GM12865 (cell line): Measurements from ENCODE around the gene CCM2.

Source experiments
- DNase-seq: peaks from one replicate; pipeline ENCODE4 v3.0.0; 2010; ENCODE audit warnings: low read depth
- H3K4me3 ChIP-seq: 2 replicates; pipeline ENCODE4 v1.5.1; 2011; ENCODE audit warnings: mild to moderate bottlenecking, low read depth, low read length, control low read depth
- TF ChIP-seq, protein P1 (sequence below): IDR thresholded peaks from 2 replicates; pipeline ENCODE4 v1.5.1; 2011; ENCODE audit warnings: low read length, control low read depth, low read depth, inconsistent platforms; ENCODE audit not compliant: insufficient read depth; ENCODE audit errors: missing control alignments

Gene CCM2

DNA sequence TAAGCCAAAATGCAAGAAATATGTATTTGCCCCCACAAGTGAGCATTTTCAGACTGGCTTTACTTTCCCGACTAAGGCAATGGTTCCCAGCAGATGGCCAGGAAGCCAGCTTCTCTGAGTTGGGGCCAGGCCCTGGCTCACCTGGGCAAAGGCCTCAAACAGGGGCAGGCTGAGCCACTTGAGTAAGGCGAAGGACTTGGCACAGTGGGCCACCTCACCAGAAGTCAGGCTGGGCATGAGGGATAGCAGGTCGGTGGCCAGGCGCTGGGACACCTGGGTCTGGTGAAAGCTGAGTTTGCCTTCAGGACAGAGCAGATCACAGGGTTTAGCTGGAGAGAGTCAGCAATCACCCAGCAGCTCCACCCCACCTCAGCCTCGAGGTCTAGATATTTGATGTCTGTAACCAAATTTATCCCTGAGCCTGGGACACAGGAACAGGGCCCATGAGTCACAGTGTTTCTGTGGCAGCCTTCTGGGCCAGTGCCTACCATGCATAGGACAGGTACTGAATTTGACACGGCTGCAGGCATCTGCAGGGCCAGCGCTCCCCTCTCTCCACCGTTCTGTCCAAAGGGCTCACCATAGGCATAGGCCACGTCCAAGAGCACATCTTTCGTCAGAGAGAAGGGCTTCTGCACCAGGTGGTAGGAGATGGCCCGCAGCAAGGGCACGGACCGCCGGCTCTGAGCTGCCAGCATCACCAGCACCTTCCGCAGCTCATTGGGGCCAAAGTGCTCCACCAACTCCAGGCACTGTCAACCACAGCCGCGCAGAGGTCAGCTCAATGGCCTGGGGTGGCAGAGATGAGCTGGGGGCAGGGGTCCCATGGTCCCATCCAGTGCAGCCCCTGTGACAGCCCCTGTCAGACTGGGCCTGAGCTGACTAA is 104.2 kb downstream of the CCM2 start:
- no peak overlapping the region for H3K4me3 ChIP-seq
- DNase-seq, result no peak
- TF ChIP-seq, protein P1, sequence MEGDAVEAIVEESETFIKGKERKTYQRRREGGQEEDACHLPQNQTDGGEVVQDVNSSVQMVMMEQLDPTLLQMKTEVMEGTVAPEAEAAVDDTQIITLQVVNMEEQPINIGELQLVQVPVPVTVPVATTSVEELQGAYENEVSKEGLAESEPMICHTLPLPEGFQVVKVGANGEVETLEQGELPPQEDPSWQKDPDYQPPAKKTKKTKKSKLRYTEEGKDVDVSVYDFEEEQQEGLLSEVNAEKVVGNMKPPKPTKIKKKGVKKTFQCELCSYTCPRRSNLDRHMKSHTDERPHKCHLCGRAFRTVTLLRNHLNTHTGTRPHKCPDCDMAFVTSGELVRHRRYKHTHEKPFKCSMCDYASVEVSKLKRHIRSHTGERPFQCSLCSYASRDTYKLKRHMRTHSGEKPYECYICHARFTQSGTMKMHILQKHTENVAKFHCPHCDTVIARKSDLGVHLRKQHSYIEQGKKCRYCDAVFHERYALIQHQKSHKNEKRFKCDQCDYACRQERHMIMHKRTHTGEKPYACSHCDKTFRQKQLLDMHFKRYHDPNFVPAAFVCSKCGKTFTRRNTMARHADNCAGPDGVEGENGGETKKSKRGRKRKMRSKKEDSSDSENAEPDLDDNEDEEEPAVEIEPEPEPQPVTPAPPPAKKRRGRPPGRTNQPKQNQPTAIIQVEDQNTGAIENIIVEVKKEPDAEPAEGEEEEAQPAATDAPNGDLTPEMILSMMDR, result no peak

DNA sequence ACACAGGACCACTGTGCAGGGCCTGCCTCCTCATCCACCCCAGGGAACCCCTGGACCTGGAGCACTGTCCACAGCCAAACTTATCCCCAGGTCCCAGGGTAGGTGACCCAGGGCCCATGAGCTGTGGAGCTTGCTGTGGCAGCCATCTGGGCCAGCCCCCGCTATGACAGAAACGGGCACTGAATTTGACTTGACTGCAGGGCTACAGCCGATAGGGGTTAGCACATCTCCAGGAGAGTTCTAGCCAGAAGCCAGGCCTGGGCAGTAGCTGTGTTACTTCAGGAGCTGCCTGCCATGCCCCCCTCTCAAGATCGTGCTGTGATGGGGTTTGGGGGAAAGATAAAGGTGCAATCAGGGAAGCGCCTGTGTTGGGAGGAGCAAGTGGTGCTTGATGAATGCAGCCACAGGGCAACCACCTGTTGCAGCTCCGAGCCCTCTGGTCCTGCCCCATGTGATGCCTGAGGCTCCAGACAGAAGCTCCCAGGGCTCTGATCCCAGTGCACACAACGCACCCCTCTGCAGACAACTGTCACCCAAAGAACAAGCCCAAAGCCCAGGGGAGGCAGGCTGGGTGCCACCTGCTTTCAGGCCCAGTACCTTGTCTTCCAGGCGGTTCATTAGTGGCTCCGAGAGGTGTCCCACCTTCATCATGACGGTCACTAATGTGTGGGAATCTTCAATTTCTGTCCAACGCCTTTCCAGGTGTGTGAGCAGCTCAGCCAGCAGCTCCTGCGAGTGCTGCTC is 105.0 kb downstream of the CCM2 start:
- no peak for DNase-seq
- no peak overlapping the region for H3K4me3 ChIP-seq
- TF ChIP-seq, protein P1, result no peak

DNA sequence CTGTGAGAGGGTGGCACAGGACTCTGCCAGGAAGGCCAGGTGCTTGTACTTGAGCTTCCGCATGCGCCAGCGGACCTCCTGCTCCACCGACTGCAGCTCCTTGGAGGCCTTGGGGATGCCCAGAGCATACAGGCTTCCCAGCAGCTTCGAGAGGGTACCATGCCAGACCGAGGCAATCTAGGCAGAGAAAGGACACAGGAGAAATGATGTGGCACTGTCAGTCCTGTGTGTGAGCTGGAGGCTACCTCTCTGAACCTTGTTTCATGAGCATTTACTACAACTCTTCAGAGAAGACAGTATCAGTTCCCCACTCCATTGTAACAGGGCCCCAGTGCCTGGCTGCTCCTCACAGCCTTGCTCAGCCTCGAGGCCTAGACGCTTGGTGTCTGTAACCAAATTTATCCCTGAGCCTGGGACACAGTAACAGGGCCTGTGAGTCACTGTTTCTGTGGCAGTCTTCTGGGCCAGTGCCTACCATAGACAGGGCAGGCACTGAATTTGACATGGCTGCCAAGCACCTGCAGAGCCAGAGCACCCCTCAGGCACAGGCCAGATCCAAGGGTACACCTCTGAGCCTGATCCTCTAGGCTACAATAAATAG is 105.7 kb downstream of the CCM2 start:
- H3K4me3 ChIP-seq, result no peak overlapping the region
- TF ChIP-seq, protein P1, result no peak
- DNase-seq, result no peak

DNA sequence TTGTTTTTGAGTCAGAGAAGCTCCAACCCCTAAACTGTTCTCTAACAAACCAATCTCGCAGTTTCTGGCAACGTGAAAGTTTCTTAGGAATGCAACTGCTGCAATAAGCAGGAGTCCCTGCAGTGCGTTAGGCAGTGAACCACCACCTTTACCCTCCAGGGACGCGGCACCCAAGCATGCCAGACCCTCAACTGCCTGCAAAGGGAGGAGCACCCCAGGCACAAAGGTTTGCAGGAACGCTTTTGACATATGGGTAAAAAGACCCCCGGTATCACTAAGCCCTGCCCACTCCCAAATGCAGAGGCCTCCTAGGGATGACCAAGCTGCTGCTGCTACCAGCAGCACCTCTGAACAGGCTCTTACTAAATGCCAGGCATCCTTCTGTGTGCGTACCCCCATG is 106.8 kb downstream of the CCM2 start:
- TF ChIP-seq, protein P1, result no peak
- no peak for DNase-seq
- no peak overlapping the region for H3K4me3 ChIP-seq

DNA sequence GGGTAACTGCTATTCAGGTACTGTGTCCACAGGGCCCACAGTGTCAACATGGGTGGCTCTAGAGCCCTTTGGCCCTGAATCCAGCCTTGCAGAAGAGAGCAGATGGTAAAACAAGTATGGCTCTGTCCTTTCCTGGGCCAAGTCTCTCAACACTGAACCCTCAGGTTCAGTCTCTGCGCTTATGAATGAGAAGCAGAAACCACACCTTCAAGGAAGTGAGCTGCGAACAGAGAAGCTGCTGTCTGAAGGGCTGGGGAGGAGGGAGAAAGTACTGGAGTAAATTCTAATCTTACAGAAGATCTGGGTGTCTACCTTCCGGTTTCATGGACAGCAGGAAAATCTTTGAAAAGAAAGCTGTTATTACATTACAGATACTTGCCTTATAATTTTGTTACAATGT is 107.4 kb downstream of the CCM2 start:
- no peak for DNase-seq
- H3K4me3 ChIP-seq, result no peak overlapping the region
- TF ChIP-seq, protein P1, result no peak

DNA sequence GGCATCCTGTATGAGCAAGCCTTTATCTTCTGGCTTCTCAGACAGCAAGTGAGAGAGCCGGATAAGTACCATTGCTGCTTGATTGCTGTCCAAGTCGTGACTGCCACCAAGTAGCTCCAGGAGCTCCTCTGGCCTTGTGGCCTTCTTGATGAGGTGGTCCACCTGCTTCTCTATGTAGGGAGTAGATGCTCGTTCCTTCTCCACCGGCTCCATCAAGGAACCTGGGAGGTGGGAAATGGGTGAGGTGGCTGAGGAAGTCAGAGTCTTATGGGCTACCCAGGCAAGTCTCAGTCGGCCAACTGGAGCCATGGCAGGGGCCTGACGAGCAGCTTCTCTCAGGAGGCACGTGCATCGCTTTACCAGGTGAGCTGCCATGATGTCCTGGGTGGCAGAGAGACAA is 108.9 kb downstream of the CCM2 start:
- DNase-seq, result no peak
- TF ChIP-seq, protein P1, result no peak
- H3K4me3 ChIP-seq, result no peak overlapping the region
